PC-3 (cell line): ENCODE measurements around the gene PUDP. TPM values are rescaled to one million over a fixed set of nuclear protein-coding genes. Genes with fewer than 3 reads are reported as not detected.
A peak's percentile ranks its signal among the peaks of the same experiment; 100 is the strongest.

Experiments used
- ATAC-seq: fragments of 200-7000 bp; cut with Tn5 transposase; 2 replicates; pipeline ENCODE4 v1.9.1; 2020; ENCODE audit warnings: mild to moderate bottlenecking, moderate library complexity
- BruUV-seq: library from RNA; stranded (reverse); fragments of 400-500 nt; replicated peaks from 2 replicates; lab custom pipeline; 2021; lab: Mats Ljungman, UMichigan
- CTCF ChIA-PET: fragments of 300-600 bp; sonication (Branson Sonifier 250); formaldehyde crosslinking; loops from one replicate; lab custom pipeline; 2022; ENCODE audit warnings: antibody characterized with exemption; lab: Charles Lee
- POLR2A ChIA-PET: fragments of 300-600 bp; sonication (Branson Sonifier 250); formaldehyde crosslinking; loops from one replicate; lab custom pipeline; 2022; ENCODE audit warnings: antibody characterized with exemption; ENCODE audit not compliant: unreplicated experiment; lab: Charles Lee
- DNase-seq: peaks from one replicate; pipeline ENCODE4 v3.0.0-alpha.2; 2015
- H2AFZ ChIP-seq: fragments of 300-600 bp; sonication (generic); 2 replicates; pipeline ENCODE4 v1.6.0; 2016; ENCODE audit warnings: antibody characterized with exemption, low read length
- H3F3A ChIP-seq: fragments of 300-600 bp; sonication (generic); one replicate; pipeline ENCODE4 v1.6.0; 2017; ENCODE audit warnings: antibody characterized with exemption, low read length, control low read depth, mild to moderate bottlenecking; ENCODE audit not compliant: unreplicated experiment
- H3K27ac ChIP-seq: fragments of 300-600 bp; sonication (generic); 2 replicates; pipeline ENCODE4 v1.5.1; 2016; ENCODE audit warnings: mild to moderate bottlenecking, low read length
- H3K27me3 ChIP-seq: fragments of 300-600 bp; sonication (generic); 2 replicates; pipeline ENCODE4 v1.6.1; 2016; ENCODE audit warnings: low read length, mixed read lengths
- H3K36me3 ChIP-seq: fragments of 300-600 bp; sonication (generic); 2 replicates; pipeline ENCODE4 v1.6.1; 2016; ENCODE audit warnings: low read depth, mixed run types, low read length, mixed read lengths
- H3K4me1 ChIP-seq: fragments of 300-600 bp; sonication (generic); 2 replicates; pipeline ENCODE4 v1.5.1; 2016; ENCODE audit warnings: low read length; ENCODE audit not compliant: insufficient read depth
- H3K4me2 ChIP-seq: fragments of 300-600 bp; sonication (generic); 2 replicates; pipeline ENCODE4 v1.6.0; 2016; ENCODE audit warnings: low read length
- H3K4me3 ChIP-seq: fragments of 300-600 bp; sonication (generic); 2 replicates; pipeline ENCODE4 v1.5.1; 2016; ENCODE audit warnings: mild to moderate bottlenecking, low read length, mixed read lengths
- H3K79me2 ChIP-seq: fragments of 300-600 bp; sonication (generic); 2 replicates; pipeline ENCODE4 v1.6.1; 2017; ENCODE audit warnings: low read length, mixed read lengths
- H3K9ac ChIP-seq: fragments of 300-600 bp; sonication (generic); 2 replicates; pipeline ENCODE4 v1.6.0; 2016; ENCODE audit warnings: mild to moderate bottlenecking, low read length
- H3K9me2 ChIP-seq: fragments of 300-600 bp; sonication (generic); replicated peaks from 2 replicates; pipeline ENCODE4 v1.6.1; 2016; ENCODE audit warnings: mixed run types, low read length, mixed read lengths
- H3K9me3 ChIP-seq: fragments of 300-600 bp; sonication (generic); 2 replicates; pipeline ENCODE4 v1.6.1; 2016; ENCODE audit warnings: low read length, mixed read lengths
- H4K20me1 ChIP-seq: fragments of 300-600 bp; sonication (generic); 2 replicates; pipeline ENCODE4 v1.6.1; 2016; ENCODE audit warnings: low read length, mixed read lengths
- CTCF ChIP-seq: fragments of 300-600 bp; sonication (generic); conservative IDR thresholded peaks from 2 replicates; pipeline ENCODE4 v1.5.1; 2017; ENCODE audit warnings: antibody characterized with exemption, low read depth, mild to moderate bottlenecking, low read length
- EZH2 ChIP-seq: fragments of 300-600 bp; sonication (generic); IDR thresholded peaks from one replicate; pipeline ENCODE4 v1.6.1; 2017; ENCODE audit warnings: antibody characterized with exemption, mild to moderate bottlenecking, low read length; ENCODE audit not compliant: unreplicated experiment
- EZH2phosphoT487 ChIP-seq: fragments of 300-600 bp; sonication (generic); IDR thresholded peaks from 2 replicates; pipeline ENCODE4 v1.6.1; 2018; ENCODE audit warnings: mild to moderate bottlenecking, antibody characterized with exemption, low read length, borderline replicate concordance
- intact Hi-C: fragments of 100-400 bp; cut with micrococcal nuclease; formaldehyde crosslinking; loops from 2 replicates; pipeline ENCODE4 v1.9.0; 2023
- total RNA-seq: library from RNA; depleted of rRNA; stranded (reverse); fragments of >200 nt; gene quantifications from 2 replicates; pipeline ENCODE4 v1.2.3, GENCODE V29; 2014

PUDP gene
- total RNA-seq, 1 experiment from 2014 or later, result 7.6 TPM

GRCh38 chrX:7084841-7085240 lies 63.1 kb downstream of the PUDP start:
- Histone ChIP-seq H3K4me1 (peaks cover 13% of the 10 kb centered on the region), H3K4me2 (no peak overlapping the region), H2AFZ (no peak overlapping the region), H3K4me3 (no peak overlapping the region), H4K20me1 (no peaks in the 10 kb centered on the region), H3K27ac (no peak overlapping the region), H3F3A (no peaks in the 10 kb centered on the region), H3K27me3 (no peaks in the 10 kb centered on the region), H3K36me3 (no peaks in the 10 kb centered on the region; the same call in 1 of the 2 replicates), H3K79me2 (no peaks in the 10 kb centered on the region), H3K9ac (no peak overlapping the region), H3K9me3 (no peaks in the 10 kb centered on the region), H3K9me2 (no peaks in the 10 kb centered on the region)
- ChIA-PET CTCF (no interaction called here), POLR2A (no interaction called here)
- intact Hi-C loops, result loop anchor here (2.0 kb wide), 1 partner anchor 36 kb away; no protein-coding TSS in a partner anchor
- no peak for ATAC-seq
- no TSS peak for BruUV-seq
- no peak for DNase-seq
- no peak for TF ChIP-seq EZH2phosphoT487
- TF ChIP-seq CTCF, result no peak
- no peak for TF ChIP-seq EZH2

- Histone ChIP-seq H3F3A (no peaks in the 10 kb centered on the region), H3K9me2 (no peaks in the 10 kb centered on the region), H3K4me3 (no peak overlapping the region), H3K4me1 (peaks cover 13% of the 10 kb centered on the region), H3K27ac (peak overlapping the region; percentile 36), H3K36me3 (no peaks in the 10 kb centered on the region; the same call in 1 of the 2 replicates), H3K9me3 (no peaks in the 10 kb centered on the region), H3K9ac (no peak overlapping the region), H3K27me3 (no peaks in the 10 kb centered on the region), H3K79me2 (no peaks in the 10 kb centered on the region), H4K20me1 (no peaks in the 10 kb centered on the region), H2AFZ (no peak overlapping the region), H3K4me2 (peak overlapping the region; percentile 29; the same call in 1 of the 2 replicates)
- intact Hi-C loops, result loop anchor here (2.0 kb wide), 1 partner anchor 37 kb away; no protein-coding TSS in a partner anchor
- TF ChIP-seq CTCF (no peak), EZH2phosphoT487 (no peak), EZH2 (no peak)
- BruUV-seq, result no TSS peak
- ChIA-PET POLR2A (no interaction called here), CTCF (no interaction called here)
- DNase-seq (peak; percentile 89), ATAC-seq (peak; percentile 99)
These were observed 64.2 kb downstream of the PUDP start for GRCh38 chrX:7083468-7084396.

- intact Hi-C loops, result no loop called here
- H3K9me3 ChIP-seq, result no peaks in the 10 kb centered on the region
- H4K20me1 ChIP-seq, result no peaks in the 10 kb centered on the region
- no peak overlapping the region for H3K4me2 ChIP-seq
- no peak overlapping the region for H3K9ac ChIP-seq
- H3F3A ChIP-seq, result no peaks in the 10 kb centered on the region
- H3K36me3 ChIP-seq, result no peaks in the 10 kb centered on the region; the same call in 1 of the 2 replicates
- no TSS peak for BruUV-seq
- H3K27ac ChIP-seq, result no peak overlapping the region
- peaks cover 13% of the 10 kb centered on the region for H3K4me1 ChIP-seq
- no peaks in the 10 kb centered on the region for H3K27me3 ChIP-seq
- no peak overlapping the region for H3K4me3 ChIP-seq
- ATAC-seq, result no peak
- no peaks in the 10 kb centered on the region for H3K79me2 ChIP-seq
- H3K9me2 ChIP-seq, result no peaks in the 10 kb centered on the region
- ChIA-PET CTCF (no interaction called here), POLR2A (no interaction called here)
- no peak overlapping the region for H2AFZ ChIP-seq
- DNase-seq, result no peak
- no peak for TF ChIP-seq EZH2phosphoT487
- TF ChIP-seq EZH2, result no peak
- TF ChIP-seq CTCF, result no peak
These were observed 64.9 kb downstream of the PUDP start for GRCh38 chrX:7083021-7083420.
